Measurements from ENCODE around the gene BTAF1. TPM values are rescaled to one million over a fixed set of nuclear protein-coding genes. Genes with fewer than 3 reads are reported as not detected.

The BTAF1 gene
- total RNA-seq, 1 donor = 47.4 TPM

- no peak for DNase-seq (ENCODE audit: insufficient read length, low spot score, missing footprints)
- no peak overlapping the region for H3K4me3 ChIP-seq (ENCODE audit: insufficient read depth, low read length)
- no peak for TF ChIP-seq CTCF (IDR thresholded peaks at IDR 0.05; ENCODE audit: extremely low read depth, low read depth, low read length)
- no peaks in the 10 kb centered on the region for H3K27me3 ChIP-seq (ENCODE audit: insufficient read depth, low read length)
- no peak overlapping the region for H3K4me2 ChIP-seq (ENCODE audit: insufficient read depth, low read length)
- no peaks in the 10 kb centered on the region for H3K4me1 ChIP-seq (ENCODE audit: insufficient read depth, low read length)
- no peaks in the 10 kb centered on the region for H3K9me3 ChIP-seq (ENCODE audit: low read depth, low read length)
- H3K79me2 ChIP-seq (ENCODE audit: insufficient read depth, low read length) = peaks cover 2% of the 10 kb centered on the region
- H3K36me3 ChIP-seq (ENCODE audit: insufficient read depth, low read length) = peaks cover 42% of the 10 kb centered on the region
- H3K27ac ChIP-seq (ENCODE audit: low read depth, low read length) = no peak overlapping the region
- no peak overlapping the region for H2AFZ ChIP-seq (ENCODE audit: low read length)
- no peaks in the 10 kb centered on the region for H4K20me1 ChIP-seq (ENCODE audit: insufficient read depth, low read length)
Measured at GRCh38 chr10:91983416-91983815, 59.8 kb downstream of the BTAF1 start.

GRCh38 chr10:91987397-91988037 lies 63.9 kb downstream of the BTAF1 start:
- no peaks in the 10 kb centered on the region for H4K20me1 ChIP-seq (ENCODE audit: insufficient read depth, low read length)
- no peak for TF ChIP-seq CTCF (IDR thresholded peaks at IDR 0.05; ENCODE audit: extremely low read depth, low read depth, low read length)
- H2AFZ ChIP-seq (ENCODE audit: low read length) = no peak overlapping the region
- H3K4me2 ChIP-seq (ENCODE audit: insufficient read depth, low read length) = no peak overlapping the region
- H3K27ac ChIP-seq (ENCODE audit: low read depth, low read length) = no peak overlapping the region
- no peak overlapping the region for H3K4me3 ChIP-seq (ENCODE audit: insufficient read depth, low read length)
- no peaks in the 10 kb centered on the region for H3K4me1 ChIP-seq (ENCODE audit: insufficient read depth, low read length)
- peaks cover 2% of the 10 kb centered on the region for H3K79me2 ChIP-seq (ENCODE audit: insufficient read depth, low read length)
- no peaks in the 10 kb centered on the region for H3K9me3 ChIP-seq (ENCODE audit: low read depth, low read length)
- peaks cover 53% of the 10 kb centered on the region for H3K36me3 ChIP-seq (ENCODE audit: insufficient read depth, low read length)
- no peak for DNase-seq (ENCODE audit: insufficient read length, low spot score, missing footprints)
- no peaks in the 10 kb centered on the region for H3K27me3 ChIP-seq (ENCODE audit: insufficient read depth, low read length)

GRCh38 chr10:91992031-91992430 lies 68.5 kb downstream of the BTAF1 start:
- Histone ChIP-seq H3K79me2 (ENCODE audit: insufficient read depth, low read length) (no peaks in the 10 kb centered on the region), H3K9me3 (ENCODE audit: low read depth, low read length) (no peaks in the 10 kb centered on the region), H3K27ac (ENCODE audit: low read depth, low read length) (no peak overlapping the region), H2AFZ (ENCODE audit: low read length) (no peak overlapping the region), H3K4me1 (ENCODE audit: insufficient read depth, low read length) (no peaks in the 10 kb centered on the region), H3K4me2 (ENCODE audit: insufficient read depth, low read length) (no peak overlapping the region), H3K4me3 (ENCODE audit: insufficient read depth, low read length) (no peak overlapping the region), H3K36me3 (ENCODE audit: insufficient read depth, low read length) (peaks cover 47% of the 10 kb centered on the region), H4K20me1 (ENCODE audit: insufficient read depth, low read length) (no peaks in the 10 kb centered on the region), H3K27me3 (ENCODE audit: insufficient read depth, low read length) (no peaks in the 10 kb centered on the region)
- no peak for DNase-seq (ENCODE audit: insufficient read length, low spot score, missing footprints)
- no peak for TF ChIP-seq CTCF (IDR thresholded peaks at IDR 0.05; ENCODE audit: extremely low read depth, low read depth, low read length)

- no peak overlapping the region for H3K4me2 ChIP-seq (ENCODE audit: insufficient read depth, low read length)
- DNase-seq (ENCODE audit: insufficient read length, low spot score, missing footprints) = no peak
- H3K27ac ChIP-seq (ENCODE audit: low read depth, low read length) = no peak overlapping the region
- H3K9me3 ChIP-seq (ENCODE audit: low read depth, low read length) = no peaks in the 10 kb centered on the region
- H4K20me1 ChIP-seq (ENCODE audit: insufficient read depth, low read length) = peaks cover 2% of the 10 kb centered on the region
- no peak for TF ChIP-seq CTCF (IDR thresholded peaks at IDR 0.05; ENCODE audit: extremely low read depth, low read depth, low read length)
- H3K36me3 ChIP-seq (ENCODE audit: insufficient read depth, low read length) = peaks cover 53% of the 10 kb centered on the region
- H2AFZ ChIP-seq (ENCODE audit: low read length) = no peak overlapping the region
- H3K27me3 ChIP-seq (ENCODE audit: insufficient read depth, low read length) = no peaks in the 10 kb centered on the region
- H3K4me3 ChIP-seq (ENCODE audit: insufficient read depth, low read length) = no peak overlapping the region
- H3K79me2 ChIP-seq (ENCODE audit: insufficient read depth, low read length) = no peaks in the 10 kb centered on the region
- no peaks in the 10 kb centered on the region for H3K4me1 ChIP-seq (ENCODE audit: insufficient read depth, low read length)
Measured at GRCh38 chr10:91996266-91996665, 72.7 kb downstream of the BTAF1 start.

All from osteoblast (primary cell).